ENCODE measurements around the gene TJP1.

- TF ChIP-seq CTCF (IDR thresholded peaks at IDR 0.05) = no peak
- TF ChIP-seq EZH2 (IDR thresholded peaks at IDR 0.05; ENCODE audit: borderline replicate concordance, insufficient read depth, low read depth, low read length, poor library complexity, severe bottlenecking) = no peak
Measured at GRCh38 chr15:29842290-29842689, 20.0 kb upstream of the TJP1 start.

All from B cell (primary cell).